ENCODE results near the gene HIP1.

HIP1 gene

GRCh38 chr7:75591467-75592255 is 147.1 kb downstream of the HIP1 start:
- H3K27ac ChIP-seq (ENCODE audit: low read depth, low read length, poor library complexity, severe bottlenecking): no peak overlapping the region
- H3K79me2 ChIP-seq (ENCODE audit: insufficient read depth, low read length): no peaks in the 10 kb centered on the region
- H3K4me2 ChIP-seq (ENCODE audit: low read length): no peak overlapping the region
- H3K9me2 ChIP-seq (ENCODE audit: low read depth, low read length): no peaks in the 10 kb centered on the region
- no peak overlapping the region for H2AFZ ChIP-seq (ENCODE audit: low read length)
- H4K20me1 ChIP-seq (ENCODE audit: insufficient read depth, low read length): no peaks in the 10 kb centered on the region
- H3K4me3 ChIP-seq (ENCODE audit: low read depth, low read length, poor library complexity, severe bottlenecking): no peak overlapping the region
- TF ChIP-seq EZH2 (IDR thresholded peaks at IDR 0.05; ENCODE audit: borderline replicate concordance, low read length): no peak
- TF ChIP-seq, protein P1, sequence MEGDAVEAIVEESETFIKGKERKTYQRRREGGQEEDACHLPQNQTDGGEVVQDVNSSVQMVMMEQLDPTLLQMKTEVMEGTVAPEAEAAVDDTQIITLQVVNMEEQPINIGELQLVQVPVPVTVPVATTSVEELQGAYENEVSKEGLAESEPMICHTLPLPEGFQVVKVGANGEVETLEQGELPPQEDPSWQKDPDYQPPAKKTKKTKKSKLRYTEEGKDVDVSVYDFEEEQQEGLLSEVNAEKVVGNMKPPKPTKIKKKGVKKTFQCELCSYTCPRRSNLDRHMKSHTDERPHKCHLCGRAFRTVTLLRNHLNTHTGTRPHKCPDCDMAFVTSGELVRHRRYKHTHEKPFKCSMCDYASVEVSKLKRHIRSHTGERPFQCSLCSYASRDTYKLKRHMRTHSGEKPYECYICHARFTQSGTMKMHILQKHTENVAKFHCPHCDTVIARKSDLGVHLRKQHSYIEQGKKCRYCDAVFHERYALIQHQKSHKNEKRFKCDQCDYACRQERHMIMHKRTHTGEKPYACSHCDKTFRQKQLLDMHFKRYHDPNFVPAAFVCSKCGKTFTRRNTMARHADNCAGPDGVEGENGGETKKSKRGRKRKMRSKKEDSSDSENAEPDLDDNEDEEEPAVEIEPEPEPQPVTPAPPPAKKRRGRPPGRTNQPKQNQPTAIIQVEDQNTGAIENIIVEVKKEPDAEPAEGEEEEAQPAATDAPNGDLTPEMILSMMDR (IDR thresholded peaks at IDR 0.05; ENCODE audit: low read length): no peak
- H3K9me3 ChIP-seq (ENCODE audit: low read length): no peaks in the 10 kb centered on the region
- no peak overlapping the region for H3K9ac ChIP-seq (ENCODE audit: low read length)
- H3K4me1 ChIP-seq (ENCODE audit: insufficient read depth, low read length, severe bottlenecking): no peaks in the 10 kb centered on the region
- no peaks in the 10 kb centered on the region for H3K36me3 ChIP-seq (ENCODE audit: insufficient read depth, low read length)
- H3F3A ChIP-seq (ENCODE audit: insufficient read depth, low read length): no peaks in the 10 kb centered on the region
- H3K27me3 ChIP-seq (ENCODE audit: insufficient read depth, low read length): peaks cover 9% of the 10 kb centered on the region; the same call in 1 of the 2 replicates

DNA sequence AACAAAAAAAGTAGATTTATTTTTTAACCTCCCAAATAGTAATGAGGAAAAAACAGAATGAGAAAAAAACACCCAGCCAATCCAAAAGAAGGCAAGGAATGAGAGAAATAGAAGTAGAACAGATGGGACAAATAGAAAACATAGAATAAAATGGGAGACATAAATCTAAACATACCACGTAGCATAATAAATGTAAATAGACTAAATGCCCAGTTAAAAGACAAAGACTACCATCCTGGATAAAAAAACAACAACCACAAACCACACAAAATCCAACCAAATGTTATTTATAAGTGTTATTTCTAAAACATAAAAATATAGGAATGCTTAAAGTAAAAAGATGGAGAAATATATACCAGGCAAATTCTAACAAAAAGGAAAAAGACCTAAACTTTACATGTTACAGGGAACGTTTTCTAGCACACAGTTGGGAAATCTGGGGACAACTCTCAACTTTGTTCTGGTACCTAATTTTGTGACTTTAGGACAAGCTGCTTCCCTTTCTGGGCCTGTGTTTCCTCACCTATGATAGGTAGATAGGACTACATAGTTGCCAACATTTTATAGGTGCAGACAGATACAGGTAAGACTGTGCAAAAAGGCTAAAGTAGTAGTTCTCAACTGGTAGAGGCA is 148.3 kb downstream of the HIP1 start:
- H3K79me2 ChIP-seq (ENCODE audit: insufficient read depth, low read length): no peaks in the 10 kb centered on the region
- H2AFZ ChIP-seq (ENCODE audit: low read length): no peak overlapping the region
- H3K4me1 ChIP-seq (ENCODE audit: insufficient read depth, low read length, severe bottlenecking): no peaks in the 10 kb centered on the region
- no peaks in the 10 kb centered on the region for H3K9me2 ChIP-seq (ENCODE audit: low read depth, low read length)
- no peak overlapping the region for H3K27ac ChIP-seq (ENCODE audit: low read depth, low read length, poor library complexity, severe bottlenecking)
- no peak for TF ChIP-seq EZH2 (IDR thresholded peaks at IDR 0.05; ENCODE audit: borderline replicate concordance, low read length)
- TF ChIP-seq, protein P1 (IDR thresholded peaks at IDR 0.05; ENCODE audit: low read length): no peak
- no peaks in the 10 kb centered on the region for H3K9me3 ChIP-seq (ENCODE audit: low read length)
- H3K9ac ChIP-seq (ENCODE audit: low read length): no peak overlapping the region
- no peak overlapping the region for H3K4me2 ChIP-seq (ENCODE audit: low read length)
- H3K36me3 ChIP-seq (ENCODE audit: insufficient read depth, low read length): no peaks in the 10 kb centered on the region
- H4K20me1 ChIP-seq (ENCODE audit: insufficient read depth, low read length): no peaks in the 10 kb centered on the region
- H3K27me3 ChIP-seq (ENCODE audit: insufficient read depth, low read length): peaks cover 14% of the 10 kb centered on the region; the same call in 1 of the 2 replicates
- H3F3A ChIP-seq (ENCODE audit: insufficient read depth, low read length): no peaks in the 10 kb centered on the region
- H3K4me3 ChIP-seq (ENCODE audit: low read depth, low read length, poor library complexity, severe bottlenecking): no peak overlapping the region

GRCh38 chr7:75584354-75584753 is 154.4 kb downstream of the HIP1 start:
- Histone ChIP-seq H4K20me1 (ENCODE audit: insufficient read depth, low read length) (no peaks in the 10 kb centered on the region), H3K4me1 (ENCODE audit: insufficient read depth, low read length, severe bottlenecking) (no peaks in the 10 kb centered on the region), H3K36me3 (ENCODE audit: insufficient read depth, low read length) (no peaks in the 10 kb centered on the region), H3K4me3 (ENCODE audit: low read depth, low read length, poor library complexity, severe bottlenecking) (no peak overlapping the region), H3K9ac (ENCODE audit: low read length) (no peak overlapping the region), H3K27ac (ENCODE audit: low read depth, low read length, poor library complexity, severe bottlenecking) (no peak overlapping the region), H3K9me3 (ENCODE audit: low read length) (no peaks in the 10 kb centered on the region), H3K27me3 (ENCODE audit: insufficient read depth, low read length) (peaks cover 14% of the 10 kb centered on the region; the same call in 1 of the 2 replicates), H3K9me2 (ENCODE audit: low read depth, low read length) (no peaks in the 10 kb centered on the region), H2AFZ (ENCODE audit: low read length) (no peak overlapping the region), H3F3A (ENCODE audit: insufficient read depth, low read length) (no peaks in the 10 kb centered on the region), H3K4me2 (ENCODE audit: low read length) (no peak overlapping the region), H3K79me2 (ENCODE audit: insufficient read depth, low read length) (no peaks in the 10 kb centered on the region)
- TF ChIP-seq EZH2 (IDR thresholded peaks at IDR 0.05; ENCODE audit: borderline replicate concordance, low read length): no peak
- TF ChIP-seq, protein P1 (IDR thresholded peaks at IDR 0.05; ENCODE audit: low read length): no peak
